Ovary (tissue), 3 donors: Measurements from ENCODE around the gene CCDC154.

Experiments used
- EP300 ChIP-seq: sonication (generic); formaldehyde crosslinking; IDR thresholded peaks from one replicate; pipeline ENCODE4 v1.6.1; 2017; ENCODE audit warnings: antibody characterized with exemption
- POLR2A ChIP-seq: fragments of 450-650 bp; IDR thresholded peaks from one replicate; pipeline ENCODE4 v1.6.1; 2017; ENCODE audit warnings: antibody characterized with exemption, mild to moderate bottlenecking, moderate library complexity
- TF ChIP-seq, protein P1 (sequence below), 3 donors: fragments of 450-650 bp in 2 of 3; fragments of 200-600 bp in 1 of 3; IDR thresholded peaks; one replicate each; pipeline versions ENCODE4 v1.5.1 to v1.8.0; 2016 to 2022; ENCODE audit warnings: antibody characterized with exemption in 3 of 3, mild to moderate bottlenecking in 1 of 3
- donor health status: DM: no; HTN: no; CAD: no.

DNA sequence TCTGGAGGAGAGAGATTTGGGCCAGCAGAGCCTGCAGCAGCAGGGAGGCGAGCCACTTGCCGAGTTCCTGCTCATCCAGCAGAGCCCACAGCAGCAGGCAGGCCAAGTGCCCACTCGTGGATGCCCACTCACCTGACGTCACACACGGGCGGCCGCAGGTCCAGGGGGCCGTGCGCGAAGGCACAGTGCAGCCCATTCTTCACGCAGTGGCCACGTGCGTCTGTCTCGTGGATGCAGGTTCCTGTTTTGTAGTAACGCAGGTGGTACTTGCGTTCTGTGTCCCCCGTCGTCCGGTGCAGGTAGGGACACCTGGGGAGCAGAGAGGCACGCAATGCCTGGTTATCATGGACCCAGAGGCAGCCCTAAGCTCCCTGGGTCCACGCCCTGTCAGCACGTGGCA, 41.3 kb downstream of the CCDC154 start:
- no peak for TF ChIP-seq EP300
- TF ChIP-seq, protein P1, sequence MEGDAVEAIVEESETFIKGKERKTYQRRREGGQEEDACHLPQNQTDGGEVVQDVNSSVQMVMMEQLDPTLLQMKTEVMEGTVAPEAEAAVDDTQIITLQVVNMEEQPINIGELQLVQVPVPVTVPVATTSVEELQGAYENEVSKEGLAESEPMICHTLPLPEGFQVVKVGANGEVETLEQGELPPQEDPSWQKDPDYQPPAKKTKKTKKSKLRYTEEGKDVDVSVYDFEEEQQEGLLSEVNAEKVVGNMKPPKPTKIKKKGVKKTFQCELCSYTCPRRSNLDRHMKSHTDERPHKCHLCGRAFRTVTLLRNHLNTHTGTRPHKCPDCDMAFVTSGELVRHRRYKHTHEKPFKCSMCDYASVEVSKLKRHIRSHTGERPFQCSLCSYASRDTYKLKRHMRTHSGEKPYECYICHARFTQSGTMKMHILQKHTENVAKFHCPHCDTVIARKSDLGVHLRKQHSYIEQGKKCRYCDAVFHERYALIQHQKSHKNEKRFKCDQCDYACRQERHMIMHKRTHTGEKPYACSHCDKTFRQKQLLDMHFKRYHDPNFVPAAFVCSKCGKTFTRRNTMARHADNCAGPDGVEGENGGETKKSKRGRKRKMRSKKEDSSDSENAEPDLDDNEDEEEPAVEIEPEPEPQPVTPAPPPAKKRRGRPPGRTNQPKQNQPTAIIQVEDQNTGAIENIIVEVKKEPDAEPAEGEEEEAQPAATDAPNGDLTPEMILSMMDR (IDR thresholded peaks at IDR 0.05): no peak
- TF ChIP-seq POLR2A: no peak
